H1 (cell line): ENCODE measurements around the gene DMRT1. TPM values are rescaled to one million over a fixed set of nuclear protein-coding genes. Genes with fewer than 3 reads are reported as not detected.

ENCODE experiments used
- ATF3 ChIP-seq: IDR thresholded peaks from 2 replicates; pipeline ENCODE4 v1.6.1; 2011; ENCODE audit warnings: low read depth, mild to moderate bottlenecking, low read length; ENCODE audit not compliant: insufficient read depth
- CBX8 ChIP-seq: fragments of 300-800, 300-1000 bp; sonication (generic); IDR thresholded peaks from 2 replicates; pipeline ENCODE4 v1.7.1; 2016; ENCODE audit warnings: low read depth, low read length, borderline replicate concordance
- RBBP5 ChIP-seq: IDR thresholded peaks from 2 replicates; pipeline ENCODE4 v1.7.1; 2012; ENCODE audit warnings: low read depth, mild to moderate bottlenecking, inconsistent platforms, low read length, moderate library complexity, borderline replicate concordance
- TAF7 ChIP-seq: optimal IDR thresholded peaks from 2 replicates; pipeline ENCODE3; 2011; ENCODE audit warnings: low read depth, mild to moderate bottlenecking, inconsistent platforms, low read length, moderate library complexity, borderline replicate concordance
- polyA plus RNA-seq, 7 experiments: library from polyadenylated mRNA; depleted of rRNA in 3 of 7; stranded (reverse) in 5 of 7; unstranded in 2 of 7; fragments of >200 nt in 5 of 7; fragments of 200-250 nt in 2 of 7; gene quantifications; 1 replicate in 5 of 7; 2 replicates in 1 of 7; 4 replicates in 1 of 7; pipeline versions ENCODE4 v1.2.1 to v1.2.3, GENCODE V29; 2011 to 2013; ENCODE audit warnings: missing spikeins in 2 of 7, mixed read lengths in 2 of 7
- total RNA-seq: library from RNA; stranded (reverse); fragmentation: NEBNext Ultra II Directional; extraction: Animal tissue kit (Norgen Biotek cat#: 25700); gene quantifications from 2 replicates; pipeline ENCODE4 v1.2.1, GENCODE V29; 2021

Gene DMRT1
- total and polyA plus RNA-seq, 2 of the 8 experiments (the other 6 are each of a cell fraction or from before 2014, with no cell fraction given) = 0.15 TPM; not detected in 1

GRCh38 chr9:994005-994404, 152.5 kb downstream of the DMRT1 start (continued):
- TF ChIP-seq ATF3 = no peak
- TF ChIP-seq CBX8 = no peak
- TF ChIP-seq RBBP5 = no peak
- no peak for TF ChIP-seq TAF7
